Measurements from ENCODE around the gene SLC47A2.

Gene SLC47A2

GRCh38 chr17:19747159-19747719 lies 30.9 kb upstream of the SLC47A2 start:
- no peak for DNase-seq

- DNase-seq: no peak
These were observed 30.1 kb upstream of the SLC47A2 start for GRCh38 chr17:19746517-19746916.

DNA sequence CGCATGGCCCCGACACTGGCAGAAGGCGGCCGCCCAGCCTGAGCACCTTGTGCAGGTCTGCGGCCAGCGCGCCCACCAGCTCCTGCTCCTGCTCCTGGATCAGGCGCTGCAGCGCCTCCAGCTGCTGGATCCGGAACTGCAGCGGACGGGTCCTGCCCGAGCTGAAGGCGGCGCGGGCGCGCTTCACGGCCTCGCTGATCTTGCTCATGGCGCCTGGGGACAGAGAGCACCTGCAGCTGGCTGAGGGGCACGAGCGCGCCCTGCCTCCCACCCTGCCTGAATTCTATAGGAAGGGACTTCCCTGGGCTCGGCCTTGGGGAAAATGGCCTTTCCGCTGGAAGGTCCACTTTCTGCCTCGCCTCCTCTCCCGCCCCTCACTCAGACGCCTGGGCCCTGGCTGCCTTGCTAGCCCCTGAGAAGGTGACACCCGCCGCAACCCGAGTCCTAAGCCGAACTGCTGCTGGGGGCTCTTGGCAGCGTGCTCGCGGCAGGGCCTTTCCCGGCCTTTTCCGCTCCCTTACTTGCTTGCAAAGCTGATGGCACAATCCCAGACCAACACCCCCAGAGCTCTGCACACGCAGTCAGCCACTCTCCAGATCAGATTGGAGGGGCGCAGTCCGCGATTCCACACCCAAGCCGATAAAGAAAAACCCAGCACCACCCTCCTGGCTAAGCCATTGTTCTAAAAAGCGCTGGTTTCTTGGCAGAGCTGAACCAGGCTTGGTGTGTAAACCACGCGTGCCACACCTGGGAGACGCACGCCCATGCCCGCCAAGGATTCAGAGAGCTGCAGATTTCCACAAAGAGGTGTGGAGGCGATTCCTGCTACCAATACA lies 28.8 kb upstream of the SLC47A2 start:
- DNase-seq: no peak

DNA sequence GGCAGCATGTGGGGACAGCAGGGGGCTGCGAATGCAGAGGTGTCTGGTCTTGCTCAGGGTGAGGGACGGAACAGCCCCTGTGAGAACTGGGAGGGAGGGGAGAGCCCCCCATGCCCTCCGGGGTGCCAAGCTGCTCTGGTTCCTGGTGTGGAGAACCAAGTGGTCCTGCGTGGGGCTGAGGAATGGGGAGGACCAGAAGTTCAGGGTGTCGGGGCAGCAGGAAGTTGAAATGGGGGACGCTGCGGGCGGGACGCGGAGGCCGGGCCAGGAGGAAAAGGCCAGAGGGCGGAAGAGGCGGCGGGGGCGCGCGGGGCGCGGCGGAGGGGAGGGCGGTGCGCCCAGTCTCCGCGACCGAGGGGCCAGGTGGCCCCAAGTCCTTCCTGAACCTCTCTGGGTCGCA lies 28.1 kb upstream of the SLC47A2 start:
- no peak for DNase-seq

DNA sequence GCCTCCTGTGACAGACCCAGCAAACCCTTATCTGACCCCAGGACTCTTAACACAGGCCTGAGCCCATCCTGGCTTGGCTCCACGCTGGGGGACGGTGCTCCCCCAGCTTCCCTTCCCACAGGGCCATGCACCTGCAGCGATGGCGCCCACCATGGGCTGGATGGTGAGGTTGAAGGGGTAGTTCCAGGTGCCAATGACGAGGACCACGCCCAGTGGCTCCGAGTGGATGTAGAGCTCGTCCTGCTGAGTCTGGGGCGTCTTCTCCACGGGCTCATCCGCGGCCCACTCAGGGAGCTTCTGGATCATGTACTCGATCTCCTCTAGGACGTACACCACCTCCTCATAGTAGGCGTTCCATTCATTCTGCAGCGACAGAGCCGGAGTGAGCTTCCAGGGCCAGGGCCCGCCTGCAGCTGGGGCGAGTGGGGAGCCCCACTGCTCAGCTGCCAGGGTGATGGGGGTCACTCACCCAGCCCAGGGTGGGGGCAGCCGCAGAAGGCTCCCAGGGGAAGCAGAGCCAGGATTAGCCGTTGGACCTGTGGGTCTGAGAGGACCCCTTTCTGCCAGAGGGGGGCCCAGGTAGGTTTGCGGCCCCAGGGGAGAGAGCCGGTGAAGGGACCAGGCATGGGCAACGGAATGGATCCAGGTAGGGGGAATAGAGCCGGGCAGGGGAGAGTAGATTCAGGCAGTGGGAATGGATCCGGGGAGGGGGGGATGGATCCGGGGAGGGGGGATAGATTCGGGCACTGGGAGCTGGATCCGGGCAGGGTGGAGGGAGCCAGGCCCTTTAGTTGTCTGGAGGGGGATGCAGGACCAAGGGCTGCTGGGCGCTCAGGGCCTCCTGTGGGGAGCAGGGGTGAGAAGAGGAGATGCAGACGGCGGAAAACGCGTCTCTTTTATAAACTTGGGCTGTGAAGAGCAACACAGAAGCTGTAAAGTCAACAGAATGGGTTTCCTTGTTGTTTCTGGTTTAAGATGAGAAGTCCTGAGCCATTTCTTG lies 27.0 kb upstream of the SLC47A2 start:
- no peak for DNase-seq

- DNase-seq: no peak
These were observed 26.1 kb upstream of the SLC47A2 start for GRCh38 chr17:19742495-19742894.

DNA sequence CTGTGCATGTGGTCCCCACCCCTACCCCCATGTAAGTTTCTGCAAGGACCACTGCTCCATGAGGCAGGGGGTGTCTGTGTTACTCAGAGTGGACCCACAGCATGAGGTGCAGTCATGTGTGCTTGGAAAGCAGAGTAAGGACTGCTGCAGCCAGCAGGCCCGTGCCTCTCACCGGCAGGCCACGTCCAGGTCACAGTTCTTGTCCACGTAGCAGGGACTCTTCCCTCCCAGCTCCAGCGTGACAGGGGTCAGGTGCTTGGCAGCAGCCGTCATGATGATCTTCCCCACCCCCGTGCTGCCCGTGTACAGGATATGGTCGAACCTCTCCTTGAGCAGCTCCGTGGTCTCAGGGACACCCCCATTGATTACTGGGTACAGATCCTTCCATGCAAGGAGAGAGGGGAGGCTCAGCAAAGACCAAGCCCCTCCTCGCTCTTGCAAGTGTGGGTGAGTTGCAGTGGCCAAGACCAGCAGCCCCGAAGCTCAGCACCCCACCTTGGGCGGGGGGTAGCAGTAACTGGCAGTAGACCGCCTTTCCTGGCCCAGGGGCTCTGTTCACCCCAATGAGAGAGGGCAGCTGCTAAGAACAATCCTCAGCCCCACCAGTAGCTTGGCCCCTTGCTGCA lies 25.6 kb upstream of the SLC47A2 start:
- no peak for DNase-seq

DNA sequence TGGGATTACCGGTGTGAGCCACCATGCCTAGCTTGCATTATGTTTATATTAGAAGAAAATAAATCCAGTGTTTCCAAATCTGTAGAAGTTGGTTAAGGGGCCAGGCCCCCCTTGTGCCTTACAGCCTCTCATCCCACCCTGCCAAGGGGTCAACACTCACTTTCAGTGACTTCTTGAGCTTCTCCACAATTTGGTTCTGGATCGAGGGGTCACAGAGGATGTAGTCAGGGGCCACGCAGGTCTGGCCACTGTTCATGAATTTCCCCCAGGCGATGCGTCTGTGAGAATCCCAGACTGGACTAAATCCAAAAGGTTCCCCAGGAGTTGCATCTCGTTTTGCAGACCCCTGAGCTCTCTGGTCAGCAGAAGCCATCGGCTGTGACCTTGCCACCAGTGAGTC lies 24.5 kb upstream of the SLC47A2 start:
- no peak for DNase-seq

GRCh38 chr17:19739241-19740201 lies 23.1 kb upstream of the SLC47A2 start:
- DNase-seq: no peak

- DNase-seq: no peak
These were observed 22.4 kb upstream of the SLC47A2 start for GRCh38 chr17:19738757-19739156.

GRCh38 chr17:19738073-19738449 lies 21.7 kb upstream of the SLC47A2 start:
- no peak for DNase-seq

DNA sequence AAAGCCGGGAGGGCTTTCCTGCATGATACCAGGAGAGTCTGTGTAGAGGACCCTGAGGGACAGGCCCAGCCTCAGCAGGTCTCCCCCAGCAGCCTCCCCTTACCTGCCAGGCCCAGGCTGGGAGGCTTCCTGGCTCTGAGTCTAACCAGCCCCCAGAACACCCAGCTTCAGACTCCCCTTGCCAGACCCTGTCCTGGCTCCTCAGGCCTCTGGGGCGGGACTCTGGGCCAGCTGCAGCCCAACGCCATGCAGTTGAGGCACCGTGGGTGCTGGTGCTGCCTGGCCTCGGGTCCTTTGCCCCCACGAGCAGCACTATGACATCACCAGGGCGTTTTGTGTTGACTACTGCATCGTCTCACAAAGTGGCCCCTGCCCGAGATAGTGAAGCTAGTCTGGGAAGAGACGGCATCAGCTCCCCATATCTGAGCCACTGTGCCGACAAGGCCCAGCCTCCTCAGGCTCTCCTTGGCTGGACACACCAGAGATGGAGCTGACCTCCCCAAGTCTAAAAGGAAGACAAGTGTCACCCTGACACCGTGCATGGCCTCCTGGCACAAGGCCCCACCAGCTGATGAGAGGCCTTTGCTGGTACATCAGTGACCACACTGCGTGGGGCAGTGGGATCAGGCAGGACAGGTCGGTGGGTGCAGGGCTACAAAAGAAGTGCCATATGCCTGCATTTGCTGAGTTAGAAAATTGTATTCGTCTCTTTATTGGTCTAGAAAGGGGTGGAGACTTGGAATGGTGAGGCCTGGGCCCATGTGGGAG lies 21.1 kb upstream of the SLC47A2 start:
- DNase-seq: no peak

DNA sequence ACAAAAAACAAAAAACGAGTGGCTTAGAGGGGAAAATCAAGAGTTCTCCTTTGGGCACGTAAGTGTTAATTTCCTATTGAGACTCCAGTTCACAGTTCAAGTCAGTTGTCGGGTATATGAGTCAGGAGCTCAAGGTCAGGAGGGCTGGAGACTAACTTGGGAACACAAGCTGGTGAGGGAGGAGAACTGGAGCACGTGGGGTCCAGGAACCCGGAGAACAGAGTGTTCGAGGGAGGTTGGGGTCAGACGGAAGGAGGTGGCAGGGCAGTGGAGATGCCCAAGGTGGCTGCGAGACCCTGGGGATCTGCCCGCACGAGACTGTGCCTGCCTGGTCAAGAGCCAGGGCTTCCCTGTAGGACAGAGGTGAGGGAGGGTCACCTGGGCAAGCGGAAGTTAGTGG lies 19.7 kb upstream of the SLC47A2 start:
- no peak for DNase-seq

DNA sequence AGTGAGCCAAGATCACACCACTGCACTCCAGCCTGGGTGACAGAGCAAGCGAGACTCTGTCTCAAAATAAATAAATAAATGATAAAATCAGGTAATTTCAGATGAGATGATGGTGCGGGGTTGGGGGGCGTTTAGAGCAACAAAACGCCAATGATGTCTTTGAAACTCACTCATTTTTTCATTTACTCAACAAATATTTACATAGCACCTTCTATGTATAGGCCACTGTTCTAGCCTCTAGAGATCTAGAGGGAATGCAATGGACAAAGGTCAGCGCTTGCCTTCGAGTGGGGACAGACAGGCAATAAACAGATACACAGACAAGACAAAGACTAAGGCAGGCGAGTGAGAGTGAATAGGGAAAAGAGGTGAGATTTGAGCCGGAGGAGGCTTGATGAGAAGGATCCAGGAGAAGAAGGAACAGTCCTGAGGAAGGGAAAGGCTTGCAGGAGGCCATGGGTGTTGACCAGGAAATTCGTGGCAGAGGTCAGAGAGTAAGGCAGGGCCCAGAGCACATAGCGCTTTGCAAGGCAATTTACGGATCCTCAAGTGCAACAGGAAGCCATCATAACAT lies 17.7 kb upstream of the SLC47A2 start:
- no peak for DNase-seq

- no peak for DNase-seq
These were observed 15.2 kb upstream of the SLC47A2 start for GRCh38 chr17:19731626-19732025.

- DNase-seq: no peak
These were observed 14.5 kb upstream of the SLC47A2 start for GRCh38 chr17:19730843-19731242.

DNA sequence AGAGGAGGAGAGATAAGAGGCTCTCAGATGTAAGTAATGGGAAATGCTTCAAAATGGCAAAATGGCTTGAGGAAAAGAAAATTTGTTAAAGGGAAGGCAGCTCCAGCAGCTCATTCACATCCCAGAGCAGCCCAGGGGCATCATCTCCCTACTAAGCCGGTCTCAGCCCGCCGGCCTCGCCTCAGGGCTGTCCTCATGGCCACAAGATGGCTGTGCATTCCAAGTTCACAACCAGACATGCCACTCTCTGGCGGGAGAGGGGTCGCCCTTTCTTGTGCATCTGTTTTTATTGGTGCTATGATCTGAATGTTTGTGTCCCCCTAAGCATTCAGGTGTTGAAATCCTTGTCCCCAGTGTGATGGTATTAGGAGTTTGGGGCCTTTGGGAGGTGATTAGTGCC lies 13.5 kb upstream of the SLC47A2 start:
- DNase-seq: no peak

GRCh38 chr17:19728084-19728495 lies 11.7 kb upstream of the SLC47A2 start:
- DNase-seq: no peak

GRCh38 chr17:19727501-19728078 lies 11.2 kb upstream of the SLC47A2 start:
- no peak for DNase-seq
